GM06990 (cell line): ENCODE results near the gene LFNG.
A peak's percentile ranks its signal among the peaks of the same experiment; 100 is the strongest.

Experiments used
- DNase-seq: peaks from one replicate; pipeline ENCODE4 v3.0.0-alpha.2; 2011; ENCODE audit not compliant: insufficient read length; ENCODE audit errors: extremely low read depth
- H3K27me3 ChIP-seq: replicated peaks from 2 replicates; pipeline ENCODE4 v1.6.0; 2011; ENCODE audit warnings: low read length; ENCODE audit not compliant: control insufficient read depth, insufficient read depth
- H3K36me3 ChIP-seq: 2 replicates; pipeline ENCODE4 v1.5.1; 2011; ENCODE audit warnings: low read length; ENCODE audit not compliant: control insufficient read depth, insufficient read depth
- H3K4me3 ChIP-seq: replicated peaks from 2 replicates; pipeline ENCODE4 v1.5.1; 2011; ENCODE audit warnings: low read depth, mild to moderate bottlenecking, control low read depth, low read length
- CTCF ChIP-seq: IDR thresholded peaks from 2 replicates; pipeline ENCODE4 v1.5.1; 2011; ENCODE audit warnings: low read length, control low read depth, mild to moderate bottlenecking, inconsistent platforms; ENCODE audit not compliant: insufficient read depth, poor library complexity, severe bottlenecking

LFNG gene, protein sequence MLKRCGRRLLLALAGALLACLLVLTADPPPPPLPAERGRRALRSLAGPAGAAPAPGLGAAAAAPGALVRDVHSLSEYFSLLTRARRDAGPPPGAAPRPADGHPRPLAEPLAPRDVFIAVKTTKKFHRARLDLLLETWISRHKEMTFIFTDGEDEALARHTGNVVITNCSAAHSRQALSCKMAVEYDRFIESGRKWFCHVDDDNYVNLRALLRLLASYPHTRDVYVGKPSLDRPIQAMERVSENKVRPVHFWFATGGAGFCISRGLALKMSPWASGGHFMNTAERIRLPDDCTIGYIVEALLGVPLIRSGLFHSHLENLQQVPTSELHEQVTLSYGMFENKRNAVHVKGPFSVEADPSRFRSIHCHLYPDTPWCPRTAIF

GRCh38 chr7:2519119-2519930 is at the start of gene LFNG:
LFNG (plus strand) TSS chr7:2519774; CDS start chr7:2519862, 88 bp downstream.
- H3K36me3 ChIP-seq: no peaks in the 10 kb centered on the region
- no peak for TF ChIP-seq CTCF
- H3K4me3 ChIP-seq: peak within 1 kb of the TSS; percentile 58
- H3K27me3 ChIP-seq: no peaks in the 10 kb centered on the region; the same call in 1 of the 2 replicates
- DNase-seq: peak; percentile 88

GRCh38 chr7:2470204-2471021 is 49.2 kb upstream of the LFNG start:
- Histone ChIP-seq H3K36me3 (no peaks in the 10 kb centered on the region), H3K4me3 (no peak overlapping the region), H3K27me3 (no peaks in the 10 kb centered on the region)
- TF ChIP-seq CTCF: no peak
- no peak for DNase-seq

DNA sequence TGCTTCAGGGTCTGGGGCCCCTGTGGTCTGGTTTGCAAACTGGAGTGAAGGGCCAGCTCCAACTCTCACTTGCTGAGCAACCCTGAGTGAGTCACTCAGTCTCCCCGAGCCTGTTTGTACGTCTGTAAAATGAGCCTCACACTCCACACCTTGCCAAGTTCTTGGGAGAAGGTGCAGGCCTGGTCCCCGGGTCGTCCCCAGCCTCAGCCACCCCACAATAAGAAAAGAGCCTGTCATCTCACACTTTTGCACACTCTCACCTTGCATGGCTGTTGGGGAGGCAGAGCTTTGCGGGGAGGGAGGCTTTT is 48.6 kb upstream of the LFNG start:
- no peaks in the 10 kb centered on the region for H3K27me3 ChIP-seq
- H3K36me3 ChIP-seq: no peaks in the 10 kb centered on the region
- no peak for TF ChIP-seq CTCF
- DNase-seq: no peak
- no peak overlapping the region for H3K4me3 ChIP-seq

DNA sequence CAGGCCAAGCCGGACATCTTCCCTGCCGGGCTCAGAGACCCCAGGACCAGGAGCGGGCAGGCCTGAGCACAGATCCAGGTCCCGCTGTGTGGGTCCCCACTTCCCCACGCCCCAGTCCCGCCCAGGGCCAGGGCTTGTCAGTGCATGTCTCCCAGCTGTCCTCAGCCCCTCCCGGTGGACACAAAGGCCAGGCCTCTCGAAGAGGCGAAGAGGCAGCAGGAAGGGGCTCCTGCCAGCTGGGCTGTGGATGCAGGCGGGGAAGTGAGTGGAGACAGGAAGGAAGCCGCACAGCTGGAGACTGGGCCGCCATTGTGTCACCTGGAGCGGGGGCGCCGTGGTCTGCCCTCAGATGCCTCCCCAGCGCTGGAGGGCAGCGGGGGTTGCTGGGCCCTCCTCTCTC is 48.2 kb upstream of the LFNG start:
- no peak for TF ChIP-seq CTCF
- H3K36me3 ChIP-seq: no peaks in the 10 kb centered on the region
- H3K4me3 ChIP-seq: no peak overlapping the region
- DNase-seq: no peak
- H3K27me3 ChIP-seq: no peaks in the 10 kb centered on the region

- no peak overlapping the region for H3K4me3 ChIP-seq
- no peaks in the 10 kb centered on the region for H3K36me3 ChIP-seq
- DNase-seq: no peak
- no peak for TF ChIP-seq CTCF
- no peaks in the 10 kb centered on the region for H3K27me3 ChIP-seq
Observed at GRCh38 chr7:2472739-2473138, 46.8 kb upstream of the LFNG start.
